ENCODE results near the gene FBXW7. TPM values are rescaled to one million over a fixed set of nuclear protein-coding genes. Genes with fewer than 3 reads are reported as not detected.

Gene FBXW7
- total and polyA plus RNA-seq, 2 donors (not counting 1 experiment from before 2014, with no cell fraction given): 23.0 to 125 TPM

- no peak for TF ChIP-seq CTCF (IDR thresholded peaks at IDR 0.05)
- TF ChIP-seq EZH2 (IDR thresholded peaks at IDR 0.05; ENCODE audit: borderline replicate concordance, insufficient read depth, low read depth, low read length, poor library complexity, severe bottlenecking): no peak
- Mint-ChIP-seq H3K4me1 (peaks cover 12% of the 10 kb centered on the region), H3K27ac (no peak overlapping the region), H3K4me3 (no peak overlapping the region), H3K27me3 (no peaks in the 10 kb centered on the region), H3K9me3 (ENCODE audit: insufficient read depth) (no peaks in the 10 kb centered on the region)
- Histone ChIP-seq H3K4me1 (ENCODE audit: control insufficient read depth in 2 of 2, insufficient read depth in 2 of 2, low read length in 2 of 2) (no peaks in the 10 kb centered on the region), H3K27me3 (replicated peaks in 1 of 4; ENCODE audit: control extremely low read depth in 1 of 4, control insufficient read depth in 3 of 4, insufficient read depth in 4 of 4, low read length in 3 of 4) (no peaks in the 10 kb centered on the region), H3K4me3 (ENCODE audit: control extremely low read depth in 1 of 5, extremely low read depth in 1 of 5, insufficient read depth in 1 of 5, low read depth in 2 of 5, low read length in 4 of 5) (no peak overlapping the region), H3K9ac (ENCODE audit: low read length) (no peak overlapping the region), H3K79me2 (ENCODE audit: control insufficient read depth, insufficient read depth, low read length) (no peaks in the 10 kb centered on the region), H3K9me3 (ENCODE audit: control extremely low read depth in 1 of 3, control insufficient read depth in 2 of 3, insufficient read depth in 1 of 3, low read length in 2 of 3) (no peaks in the 10 kb centered on the region), H2AFZ (ENCODE audit: insufficient read depth, low read depth, low read length, poor library complexity, severe bottlenecking) (no peak overlapping the region), H3K36me3 (replicated peaks in 1 of 2; ENCODE audit: control extremely low read depth in 1 of 2, control insufficient read depth in 1 of 2, extremely low read depth in 1 of 2, insufficient read depth in 2 of 2, low read length in 1 of 2) (no peaks in the 10 kb centered on the region), H3K4me2 (replicated peaks; ENCODE audit: low read depth, low read length, poor library complexity, severe bottlenecking) (no peak overlapping the region), H3K27ac (ENCODE audit: low read length in 2 of 2) (no peak overlapping the region), H4K20me1 (ENCODE audit: control insufficient read depth, insufficient read depth, low read length, poor library complexity, severe bottlenecking) (no peaks in the 10 kb centered on the region)
- POLR2A ChIA-PET: no interaction called here
- intact Hi-C loops (cut with micrococcal nuclease): no loop called here
- no CpG with 5 or more reads among the region's 2 CpGs for WGBS (ENCODE audit: insufficient coverage)
- no peak for ATAC-seq (ENCODE audit: low read depth)
- no peak for DNase-seq
- CTCF ChIA-PET: interaction anchor here (0.5 kb wide), 1 partner anchor 16 kb away, joined by 4 read pairs; no protein-coding TSS in a partner anchor
These were observed 155.0 kb downstream of the FBXW7 start for GRCh38 chr4:152380919-152381318.

GRCh38 chr4:152380185-152380584 is 155.7 kb downstream of the FBXW7 start:
- no peak overlapping the region for H2AFZ ChIP-seq (ENCODE audit: insufficient read depth, low read depth, low read length, poor library complexity, severe bottlenecking)
- intact Hi-C loops (cut with micrococcal nuclease): no loop called here
- no peak overlapping the region for H3K9ac ChIP-seq (ENCODE audit: low read length)
- Mint-ChIP-seq H3K27ac (no peak overlapping the region), H3K9me3 (ENCODE audit: insufficient read depth) (no peaks in the 10 kb centered on the region), H3K4me3 (no peak overlapping the region), H3K4me1 (peaks cover 12% of the 10 kb centered on the region), H3K27me3 (no peaks in the 10 kb centered on the region)
- no peaks in the 10 kb centered on the region for H3K27me3 ChIP-seq (replicated peaks in 1 of 4; ENCODE audit: control extremely low read depth in 1 of 4, control insufficient read depth in 3 of 4, insufficient read depth in 4 of 4, low read length in 3 of 4)
- H3K4me3 ChIP-seq (ENCODE audit: control extremely low read depth in 1 of 5, extremely low read depth in 1 of 5, insufficient read depth in 1 of 5, low read depth in 2 of 5, low read length in 4 of 5): no peak overlapping the region
- no peaks in the 10 kb centered on the region for H3K36me3 ChIP-seq (replicated peaks in 1 of 2; ENCODE audit: control extremely low read depth in 1 of 2, control insufficient read depth in 1 of 2, extremely low read depth in 1 of 2, insufficient read depth in 2 of 2, low read length in 1 of 2)
- H3K4me1 ChIP-seq (ENCODE audit: control insufficient read depth in 2 of 2, insufficient read depth in 2 of 2, low read length in 2 of 2): no peaks in the 10 kb centered on the region
- whole genome bisulfite sequencing (ENCODE audit: insufficient coverage): no CpG with 5 or more reads among the region's 3 CpGs
- ChIA-PET POLR2A (no interaction called here), CTCF (no interaction called here)
- TF ChIP-seq EZH2 (IDR thresholded peaks at IDR 0.05; ENCODE audit: borderline replicate concordance, insufficient read depth, low read depth, low read length, poor library complexity, severe bottlenecking) (no peak), CTCF (IDR thresholded peaks at IDR 0.05) (no peak)
- no peak overlapping the region for H3K4me2 ChIP-seq (replicated peaks; ENCODE audit: low read depth, low read length, poor library complexity, severe bottlenecking)
- H3K79me2 ChIP-seq (ENCODE audit: control insufficient read depth, insufficient read depth, low read length): no peaks in the 10 kb centered on the region
- no peak for ATAC-seq (ENCODE audit: low read depth)
- no peaks in the 10 kb centered on the region for H3K9me3 ChIP-seq (ENCODE audit: control extremely low read depth in 1 of 3, control insufficient read depth in 2 of 3, insufficient read depth in 1 of 3, low read length in 2 of 3)
- no peaks in the 10 kb centered on the region for H4K20me1 ChIP-seq (ENCODE audit: control insufficient read depth, insufficient read depth, low read length, poor library complexity, severe bottlenecking)
- no peak overlapping the region for H3K27ac ChIP-seq (ENCODE audit: low read length in 2 of 2)
- no peak for DNase-seq
